Spleen (tissue), 7 donors: ENCODE results near the gene SDK1.

Source experiments
- CTCF ChIP-seq, 11 experiments: fragments of 200-600 bp in 7 of 11; fragments of 450-650 bp in 4 of 11; sonication (generic) in 4 of 11; IDR thresholded peaks in 8 of 11; conservative IDR thresholded peaks in 3 of 11; 1 replicate in 7 of 11; 2 replicates in 4 of 11; pipeline versions ENCODE4 v1.4.0 to v1.8.0; 2016 to 2021; ENCODE audit warnings: antibody characterized with exemption in 11 of 11, inconsistent platforms in 4 of 11, mild to moderate bottlenecking in 1 of 11
- POLR2A ChIP-seq, 3 donors: fragments of 450-650 bp; IDR thresholded peaks; one replicate each; pipeline ENCODE4 v1.5.1; 2017; ENCODE audit warnings: antibody characterized with exemption in 3 of 3, mild to moderate bottlenecking in 1 of 3
- donor health status: DM: no; HTN: no; CAD: no; lungs with moderate emphysema.
- donor health status: DM: no; HTN: no; CAD: no.
- donor health status: DM: no; HTN: no; CAD: no.

- TF ChIP-seq POLR2A (IDR thresholded peaks at IDR 0.05), result no peak
- no peak for TF ChIP-seq CTCF (IDR thresholded peaks at IDR 0.05 in 8 of 11, conservative IDR thresholded peaks at IDR 0.05 in 3 of 11)
Measured at GRCh38 chr7:4076701-4077294, 775.7 kb downstream of the SDK1 start.
